Endothelial cell of umbilical vein (primary cell): ENCODE data around the gene WHRN. TPM values are rescaled to one million over a fixed set of nuclear protein-coding genes. Genes with fewer than 3 reads are reported as not detected.

Experiments
- BruUV-seq: library from RNA; stranded (reverse); fragments of 400-500 nt; replicated peaks from 2 replicates; lab custom pipeline; 2021; lab: Mats Ljungman, UMichigan
- CTCF ChIA-PET: fragments of 300-600, 350-600 bp; sonication (Branson Sonifier 250); formaldehyde crosslinking; loops from one replicate; lab custom pipeline; 2021; ENCODE audit warnings: antibody characterized with exemption, inconsistent platforms; lab: Charles Lee
- POLR2A ChIA-PET: fragments of 300-600, 350-600 bp; sonication (Branson Sonifier 250); formaldehyde crosslinking; loops from one replicate; lab custom pipeline; 2021; ENCODE audit warnings: antibody characterized with exemption, inconsistent platforms; lab: Charles Lee
- DNase-seq: peaks from one replicate; pipeline ENCODE4 v3.0.0-alpha.2; 2011; ENCODE audit warnings: low read depth, low spot score
- FAIRE-seq: peaks from 2 replicates; lab custom pipeline; 2011; peaks lifted over from hg19 to GRCh38; lab: Jason Lieb, UNC
- H2AFZ ChIP-seq: 2 replicates; pipeline ENCODE4 v1.6.0; 2012; ENCODE audit warnings: low read depth, low read length, control low read depth, inconsistent platforms
- H3K27ac ChIP-seq: 2 replicates; pipeline ENCODE4 v1.5.1; 2011; ENCODE audit warnings: low read depth, mild to moderate bottlenecking, control low read depth, low read length, moderate library complexity; ENCODE audit not compliant: insufficient read depth
- H3K27me3 ChIP-seq, 2 experiments: 2 replicates each; pipeline versions ENCODE4 v1.6.0 to v1.6.1; 2011; ENCODE audit warnings: low read length in 2 of 2, mixed read lengths in 1 of 2; ENCODE audit not compliant: control insufficient read depth in 2 of 2, insufficient read depth in 2 of 2
- H3K36me3 ChIP-seq, 2 experiments: 2 replicates in 1 of 2; 3 replicates in 1 of 2; pipeline ENCODE4 v1.5.1; 2011; ENCODE audit warnings: low read length in 2 of 2, mild to moderate bottlenecking in 1 of 2, moderate library complexity in 1 of 2; ENCODE audit not compliant: control insufficient read depth in 2 of 2, insufficient read depth in 2 of 2; ENCODE audit errors: extremely low read depth in 1 of 2
- H3K4me1 ChIP-seq: 3 replicates; pipeline ENCODE4 v1.5.1; 2011; ENCODE audit warnings: mild to moderate bottlenecking, low read length; ENCODE audit not compliant: control insufficient read depth, insufficient read depth; ENCODE audit errors: extremely low read depth
- H3K4me2 ChIP-seq: 2 replicates; pipeline ENCODE4 v1.6.1; 2011; ENCODE audit warnings: low read length, control low read depth, mixed read lengths; ENCODE audit not compliant: insufficient read depth
- H3K4me3 ChIP-seq, 3 experiments: fragments of 200-600 bp in 1 of 3; sonication (generic), shearing (Covaris generic) in 1 of 3; replicated peaks in 1 of 3; 2 replicates each; pipeline ENCODE4 v1.5.1; 2011 to 2016; ENCODE audit warnings: control low read depth in 3 of 3, low read length in 3 of 3, mild to moderate bottlenecking in 2 of 3, inconsistent platforms in 1 of 3, low read depth in 1 of 3, moderate library complexity in 1 of 3; ENCODE audit not compliant: insufficient read depth in 1 of 3
- H3K79me2 ChIP-seq: 2 replicates; pipeline ENCODE4 v1.6.0; 2012; ENCODE audit warnings: low read length, inconsistent platforms; ENCODE audit not compliant: control insufficient read depth, insufficient read depth
- H3K9ac ChIP-seq: replicated peaks from 2 replicates; pipeline ENCODE3; 2011; ENCODE audit warnings: low read length, control low read depth; ENCODE audit not compliant: insufficient read depth; ENCODE audit errors: extremely low read depth
- H3K9me1 ChIP-seq: replicated peaks from 3 replicates; pipeline ENCODE4 v1.6.0; 2011; ENCODE audit warnings: mild to moderate bottlenecking, low read length; ENCODE audit not compliant: control insufficient read depth, insufficient read depth; ENCODE audit errors: extremely low read depth
- H3K9me3 ChIP-seq: replicated peaks from 2 replicates; pipeline ENCODE4 v1.5.1; 2012; ENCODE audit warnings: low read length, inconsistent platforms; ENCODE audit not compliant: control insufficient read depth, insufficient read depth
- H4K20me1 ChIP-seq: replicated peaks from 2 replicates; pipeline ENCODE3; 2011; ENCODE audit warnings: mild to moderate bottlenecking, low read length; ENCODE audit not compliant: control insufficient read depth, insufficient read depth; ENCODE audit errors: extremely low read depth
- EZH2 ChIP-seq: IDR thresholded peaks from 2 replicates; pipeline ENCODE4 v1.6.1; 2012; ENCODE audit warnings: borderline replicate concordance, low read depth, mild to moderate bottlenecking, moderate library complexity, low read length, inconsistent platforms; ENCODE audit not compliant: severe bottlenecking
- FOS ChIP-seq: IDR thresholded peaks from 2 replicates; pipeline ENCODE4 v1.6.1; 2011; ENCODE audit warnings: mild to moderate bottlenecking, low read length, moderate library complexity, borderline replicate concordance; ENCODE audit not compliant: insufficient read depth
- GATA2 ChIP-seq: IDR thresholded peaks from 2 replicates; pipeline ENCODE4 v1.7.0; 2011; ENCODE audit warnings: low read depth, mild to moderate bottlenecking, moderate library complexity, mixed read lengths, low read length; ENCODE audit not compliant: insufficient read length, insufficient read depth
- JUN ChIP-seq: IDR thresholded peaks from 2 replicates; pipeline ENCODE4 v1.6.1; 2011; ENCODE audit warnings: borderline replicate concordance, low read depth; ENCODE audit not compliant: insufficient read length, insufficient read depth
- MAX ChIP-seq: IDR thresholded peaks from 2 replicates; pipeline ENCODE4 v1.6.1; 2011; ENCODE audit not compliant: insufficient read depth, insufficient read length
- MYC ChIP-seq: IDR thresholded peaks from one replicate; pipeline ENCODE4 v1.6.1; 2011; ENCODE audit warnings: mild to moderate bottlenecking, low read depth, low read length
- POLR2A ChIP-seq: IDR thresholded peaks from 2 replicates; pipeline ENCODE4 v1.6.1; 2012; ENCODE audit warnings: low read depth, mild to moderate bottlenecking, control low read depth, low read length
- POLR2AphosphoS5 ChIP-seq: IDR thresholded peaks from 2 replicates; pipeline ENCODE4 v1.6.1; 2012; ENCODE audit warnings: low read depth, mild to moderate bottlenecking, control low read depth, low read length, moderate library complexity; ENCODE audit not compliant: insufficient read depth
- dilution Hi-C: fragments of 300-500 bp; cut with MboI; formaldehyde crosslinking; loops from one replicate; pipeline ENCODE4 v1.15.0; 2019; ENCODE audit warnings: low sequenced_read_pairs; ENCODE audit not compliant: extremely low pct_ligation_motif_present
- intact Hi-C: fragments of 100-400 bp; cut with micrococcal nuclease; formaldehyde crosslinking; loops from one replicate; pipeline ENCODE4 v1.10.0; 2022
- polyA plus RNA-seq, 4 experiments: library from polyadenylated mRNA; depleted of rRNA in 3 of 4; stranded (reverse) in 3 of 4; unstranded in 1 of 4; fragments of >200 nt; gene quantifications; 2 replicates each; pipeline versions ENCODE4 v1.2.1 to v1.2.3, GENCODE V29; 2011 to 2012; ENCODE audit warnings: missing spikeins in 1 of 4
- total RNA-seq: library from RNA; stranded (reverse); gene quantifications from 2 replicates; pipeline ENCODE4 v1.2.3, GENCODE V29; 2021
- TF ChIP-seq, protein P1 (sequence below), 2 donors: IDR thresholded peaks; 1 replicate in 1 of 2; 2 replicates in 1 of 2; pipeline ENCODE4 v1.5.1; 2011; ENCODE audit warnings: low read length in 2 of 2, mild to moderate bottlenecking in 2 of 2, moderate library complexity in 2 of 2, control low read depth in 1 of 2, inconsistent platforms in 1 of 2, low read depth in 1 of 2; ENCODE audit not compliant: insufficient read depth in 1 of 2; ENCODE audit errors: extremely low read depth in 1 of 2

WHRN gene
- total and polyA plus RNA-seq, 2 donors (not counting 3 experiments of a cell fraction or from before 2014, with no cell fraction given): 0.35 to 0.69 TPM

DNA sequence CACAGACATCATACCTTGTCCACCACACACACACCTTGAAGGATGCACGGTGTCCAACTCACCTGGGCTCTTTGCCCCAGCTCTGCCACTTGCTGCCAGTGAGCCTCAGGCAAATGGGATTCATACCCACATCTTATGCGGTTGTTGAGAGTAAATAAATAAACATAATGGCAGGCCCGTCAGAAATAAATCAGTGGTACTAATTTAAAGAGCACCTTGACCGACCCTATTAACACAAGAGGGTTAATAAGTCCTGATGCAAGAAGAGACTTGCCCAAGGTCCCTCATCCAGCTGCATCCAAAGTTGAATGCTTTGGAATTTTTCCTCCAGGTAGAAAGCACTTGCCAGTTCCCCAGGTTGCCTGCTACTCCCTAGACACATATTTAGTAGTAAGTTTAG is 105.9 kb downstream of the WHRN start:
- H3K27me3 ChIP-seq: no peaks in the 10 kb centered on the region
- intact Hi-C loops (no loop called here), dilution Hi-C loops (no loop called here)
- no peaks in the 10 kb centered on the region for H3K9me3 ChIP-seq
- H3K9ac ChIP-seq: no peak overlapping the region
- H3K27ac ChIP-seq: no peak overlapping the region
- H3K79me2 ChIP-seq: no peaks in the 10 kb centered on the region
- DNase-seq (no peak), FAIRE-seq (no peak)
- no peaks in the 10 kb centered on the region for H4K20me1 ChIP-seq
- POLR2A ChIA-PET: no interaction called here
- H3K4me3 ChIP-seq: no peak overlapping the region
- no peaks in the 10 kb centered on the region for H3K4me1 ChIP-seq
- no peak overlapping the region for H3K4me2 ChIP-seq
- H2AFZ ChIP-seq: no peak overlapping the region
- CTCF ChIA-PET: interaction anchor here (0.9 to 2.3 kb wide), 4 partner anchors 11 to 262 kb away, joined by 3 to 6 read pairs (median 4); partner anchors contain the start of gene AKNA
- no TSS peak for BruUV-seq
- H3K36me3 ChIP-seq: no peaks in the 10 kb centered on the region
- TF ChIP-seq POLR2A (no peak), MAX (no peak), MYC (no peak), FOS (no peak), POLR2AphosphoS5 (no peak), GATA2 (no peak), EZH2 (no peak), JUN (no peak)
- TF ChIP-seq, protein P1, sequence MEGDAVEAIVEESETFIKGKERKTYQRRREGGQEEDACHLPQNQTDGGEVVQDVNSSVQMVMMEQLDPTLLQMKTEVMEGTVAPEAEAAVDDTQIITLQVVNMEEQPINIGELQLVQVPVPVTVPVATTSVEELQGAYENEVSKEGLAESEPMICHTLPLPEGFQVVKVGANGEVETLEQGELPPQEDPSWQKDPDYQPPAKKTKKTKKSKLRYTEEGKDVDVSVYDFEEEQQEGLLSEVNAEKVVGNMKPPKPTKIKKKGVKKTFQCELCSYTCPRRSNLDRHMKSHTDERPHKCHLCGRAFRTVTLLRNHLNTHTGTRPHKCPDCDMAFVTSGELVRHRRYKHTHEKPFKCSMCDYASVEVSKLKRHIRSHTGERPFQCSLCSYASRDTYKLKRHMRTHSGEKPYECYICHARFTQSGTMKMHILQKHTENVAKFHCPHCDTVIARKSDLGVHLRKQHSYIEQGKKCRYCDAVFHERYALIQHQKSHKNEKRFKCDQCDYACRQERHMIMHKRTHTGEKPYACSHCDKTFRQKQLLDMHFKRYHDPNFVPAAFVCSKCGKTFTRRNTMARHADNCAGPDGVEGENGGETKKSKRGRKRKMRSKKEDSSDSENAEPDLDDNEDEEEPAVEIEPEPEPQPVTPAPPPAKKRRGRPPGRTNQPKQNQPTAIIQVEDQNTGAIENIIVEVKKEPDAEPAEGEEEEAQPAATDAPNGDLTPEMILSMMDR (IDR thresholded peaks at IDR 0.05; ENCODE audit: extremely low read depth in 1 of 2, insufficient read depth in 1 of 2, low read depth in 1 of 2, low read length in 2 of 2): no peak
- H3K9me1 ChIP-seq: no peaks in the 10 kb centered on the region
